Epithelial cell of proximal tubule (primary cell): ENCODE results near the gene CDCA3. TPM values are rescaled to one million over a fixed set of nuclear protein-coding genes. Genes with fewer than 3 reads are reported as not detected.

Source experiments
- DNase-seq: peaks from one replicate; pipeline ENCODE4 v3.0.0-alpha.2; 2011; ENCODE audit warnings: low read depth
- H3K4me3 ChIP-seq: 2 replicates; pipeline ENCODE4 v1.5.1; 2011; ENCODE audit warnings: low read depth, mild to moderate bottlenecking, low read length
- total RNA-seq: library from RNA; depleted of rRNA; stranded (reverse); fragments of >200 nt; gene quantifications from 2 replicates; pipeline ENCODE4 v1.2.3, GENCODE V29; 2015
- TF ChIP-seq, protein P1 (sequence below): conservative IDR thresholded peaks from 2 replicates; pipeline ENCODE4 v1.5.1; 2012; ENCODE audit warnings: low read depth, mild to moderate bottlenecking, low read length

Gene CDCA3
- total RNA-seq, 1 donor from 2014 or later, result 85.0 TPM

DNA sequence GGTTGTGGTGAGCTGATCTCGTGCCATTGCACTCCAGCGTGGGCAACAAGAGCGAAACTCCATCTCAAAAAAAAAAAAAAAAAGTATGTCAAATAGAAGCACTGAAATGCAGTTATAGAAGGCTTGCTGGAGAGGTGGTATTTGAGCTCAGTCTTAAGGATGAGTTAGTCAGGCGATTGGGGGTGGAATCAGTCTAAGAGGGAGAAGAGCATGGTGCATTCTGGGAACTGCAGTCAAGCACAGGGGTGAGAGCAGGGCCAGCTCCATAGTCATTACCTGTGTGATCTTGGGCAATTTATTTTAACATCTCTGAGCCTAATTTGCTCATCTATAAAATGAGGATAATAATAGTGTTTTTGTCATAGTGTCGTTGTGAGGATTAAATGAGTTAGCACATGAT, 16.2 kb downstream of the CDCA3 start:
- no peak for DNase-seq
- TF ChIP-seq, protein P1, sequence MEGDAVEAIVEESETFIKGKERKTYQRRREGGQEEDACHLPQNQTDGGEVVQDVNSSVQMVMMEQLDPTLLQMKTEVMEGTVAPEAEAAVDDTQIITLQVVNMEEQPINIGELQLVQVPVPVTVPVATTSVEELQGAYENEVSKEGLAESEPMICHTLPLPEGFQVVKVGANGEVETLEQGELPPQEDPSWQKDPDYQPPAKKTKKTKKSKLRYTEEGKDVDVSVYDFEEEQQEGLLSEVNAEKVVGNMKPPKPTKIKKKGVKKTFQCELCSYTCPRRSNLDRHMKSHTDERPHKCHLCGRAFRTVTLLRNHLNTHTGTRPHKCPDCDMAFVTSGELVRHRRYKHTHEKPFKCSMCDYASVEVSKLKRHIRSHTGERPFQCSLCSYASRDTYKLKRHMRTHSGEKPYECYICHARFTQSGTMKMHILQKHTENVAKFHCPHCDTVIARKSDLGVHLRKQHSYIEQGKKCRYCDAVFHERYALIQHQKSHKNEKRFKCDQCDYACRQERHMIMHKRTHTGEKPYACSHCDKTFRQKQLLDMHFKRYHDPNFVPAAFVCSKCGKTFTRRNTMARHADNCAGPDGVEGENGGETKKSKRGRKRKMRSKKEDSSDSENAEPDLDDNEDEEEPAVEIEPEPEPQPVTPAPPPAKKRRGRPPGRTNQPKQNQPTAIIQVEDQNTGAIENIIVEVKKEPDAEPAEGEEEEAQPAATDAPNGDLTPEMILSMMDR, result no peak
- no peak overlapping the region for H3K4me3 ChIP-seq

DNA sequence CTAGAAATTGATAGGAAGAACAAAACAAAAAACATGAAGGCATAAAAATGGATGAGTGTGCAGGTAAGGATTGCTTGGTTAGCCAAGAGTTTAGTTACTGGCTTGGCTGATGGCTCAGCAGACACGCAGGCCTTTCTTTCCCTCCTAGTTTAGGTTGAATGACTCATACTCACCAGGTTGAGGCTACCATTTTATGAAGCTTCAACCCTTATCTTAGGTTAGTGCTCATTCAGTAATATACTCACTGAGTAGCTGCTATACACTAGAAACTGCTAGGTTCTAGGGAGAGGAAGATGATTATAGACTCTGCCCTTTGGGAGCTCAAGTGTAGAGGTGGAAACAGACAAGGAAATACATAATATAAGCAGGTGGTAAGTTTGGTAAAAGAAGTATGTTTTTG, 16.8 kb downstream of the CDCA3 start:
- no peak for DNase-seq
- TF ChIP-seq, protein P1, result no peak
- no peak overlapping the region for H3K4me3 ChIP-seq

DNA sequence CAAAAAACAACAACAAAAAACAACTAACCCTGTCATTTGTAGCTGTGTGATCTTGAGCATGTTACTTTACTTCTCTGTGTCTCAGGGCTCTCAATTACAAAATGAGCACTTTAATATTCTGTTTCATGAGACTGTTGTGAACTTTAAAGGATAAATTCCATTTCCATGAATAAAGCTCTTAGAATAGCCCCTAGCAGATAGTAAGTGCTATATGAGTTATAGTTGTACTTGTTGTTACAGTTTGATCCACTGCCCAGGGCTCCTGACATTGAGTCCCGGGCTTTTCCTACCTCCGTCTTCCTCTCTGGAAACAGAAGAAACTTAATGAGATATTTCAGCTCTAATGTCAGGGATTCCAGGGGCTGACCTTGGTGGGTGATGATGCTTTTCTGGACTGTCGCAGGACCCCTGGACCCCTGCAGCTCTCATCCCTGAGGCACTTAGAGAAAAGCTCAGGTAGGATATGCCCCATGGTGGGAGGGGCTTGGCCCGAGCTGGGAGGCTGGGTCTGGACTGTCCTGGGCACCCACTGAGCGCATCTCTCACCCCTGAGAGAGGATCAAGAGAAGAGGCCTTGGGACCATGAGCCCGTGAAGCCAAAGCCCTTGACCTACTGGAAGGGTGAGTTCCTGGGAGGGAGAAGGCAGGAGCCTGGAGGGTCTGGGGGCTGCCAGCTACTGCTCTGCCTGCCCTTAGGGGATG, 17.7 kb downstream of the CDCA3 start:
- DNase-seq, result no peak
- TF ChIP-seq, protein P1, result no peak
- no peak overlapping the region for H3K4me3 ChIP-seq

DNA sequence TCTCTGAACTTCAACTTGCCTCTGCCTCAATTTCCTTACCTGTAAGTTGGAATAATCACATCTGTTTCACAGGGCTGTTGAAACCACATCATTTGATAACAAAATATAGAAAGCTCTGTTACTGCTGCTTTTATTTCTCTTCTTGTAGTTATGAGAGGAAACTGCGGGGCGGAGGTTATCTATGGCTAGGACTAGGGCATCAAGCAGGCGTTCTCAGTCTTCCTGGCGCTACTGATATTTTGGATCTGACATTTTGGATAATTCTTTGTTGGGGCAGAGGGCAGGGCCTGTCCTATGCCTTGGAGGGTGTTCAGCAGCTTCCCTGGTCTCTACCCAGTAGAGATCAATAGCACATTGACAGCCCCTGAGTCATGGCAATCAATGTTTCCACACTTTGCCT, 19.0 kb downstream of the CDCA3 start:
- no peak overlapping the region for H3K4me3 ChIP-seq
- TF ChIP-seq, protein P1, result no peak
- no peak for DNase-seq

DNA sequence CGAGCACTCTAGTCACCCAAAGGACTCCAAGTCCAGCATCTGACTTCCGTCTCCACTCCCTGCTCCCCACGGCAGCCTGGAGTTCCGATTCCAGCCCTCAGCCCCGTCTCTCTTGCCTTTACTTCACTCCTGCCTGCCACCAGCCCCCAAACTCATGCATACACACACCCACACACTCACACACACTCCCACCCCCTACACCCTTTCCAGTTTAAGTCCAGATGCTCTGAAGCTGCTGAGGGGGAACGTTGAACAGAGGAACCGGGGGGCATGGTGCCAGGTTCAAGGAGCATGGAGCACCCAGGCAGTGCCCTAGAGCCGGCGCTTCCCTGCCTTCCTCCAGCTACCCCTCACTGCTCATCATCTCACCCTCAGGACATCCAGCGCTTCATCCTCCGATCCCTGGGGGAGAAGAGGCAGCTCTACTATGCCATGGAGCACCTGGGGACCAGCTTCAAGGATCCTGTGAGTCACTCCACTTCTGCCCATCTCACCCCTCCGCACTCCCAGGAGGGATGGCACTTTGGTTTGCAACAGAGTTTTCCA, 19.6 kb downstream of the CDCA3 start:
- H3K4me3 ChIP-seq, result no peak overlapping the region
- no peak for DNase-seq
- TF ChIP-seq, protein P1, result no peak

DNA sequence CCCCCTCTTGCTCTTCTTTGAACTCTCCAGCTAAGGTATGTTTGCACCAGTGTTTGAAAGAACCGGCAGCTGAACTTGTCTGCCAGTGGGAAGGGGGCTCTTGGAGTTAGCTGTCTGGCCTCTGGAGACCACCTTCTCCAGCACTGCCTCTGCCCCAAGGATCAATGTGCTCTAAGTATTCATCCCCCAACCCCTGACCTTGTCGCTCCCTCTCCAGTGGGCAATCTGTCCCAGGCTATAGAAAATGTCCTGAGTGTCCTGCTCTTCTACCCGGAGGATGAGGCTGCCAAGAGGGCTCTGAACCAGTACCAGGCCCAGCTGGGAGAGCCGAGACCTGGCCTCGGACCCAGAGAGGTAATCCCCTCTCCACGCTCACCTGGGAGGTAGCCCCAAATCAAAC, 20.1 kb downstream of the CDCA3 start:
- TF ChIP-seq, protein P1, result no peak
- no peak for DNase-seq
- H3K4me3 ChIP-seq, result no peak overlapping the region

DNA sequence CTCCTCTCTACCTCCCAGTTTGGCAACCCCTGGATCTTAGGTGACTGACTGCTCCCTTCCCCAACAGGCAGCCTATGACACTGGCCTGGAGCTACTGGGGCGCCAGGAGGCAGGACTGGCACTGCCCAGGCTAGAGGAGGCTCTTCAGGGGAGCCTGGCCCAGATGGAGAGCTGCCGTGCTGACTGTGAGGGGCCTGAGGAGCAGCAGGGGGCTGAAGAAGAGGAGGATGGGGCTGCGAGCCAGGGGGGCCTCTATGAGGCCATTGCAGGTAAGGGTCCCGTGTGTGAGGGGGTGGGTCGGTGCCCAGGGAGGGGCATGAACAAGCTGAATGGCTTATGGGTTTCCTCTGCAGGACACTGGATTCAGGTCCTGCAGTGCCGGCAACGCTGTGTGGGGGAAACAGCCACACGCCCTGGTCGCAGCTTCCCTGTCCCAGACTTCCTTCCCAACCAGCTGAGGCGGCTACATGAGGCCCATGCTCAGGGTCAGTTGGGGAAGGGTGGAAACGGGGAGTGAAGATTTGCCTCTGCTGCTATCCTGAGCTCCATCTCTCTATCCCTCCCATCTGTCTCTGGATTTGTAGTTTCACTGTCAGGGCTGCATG, 20.7 kb downstream of the CDCA3 start:
- DNase-seq, result no peak
- no peak overlapping the region for H3K4me3 ChIP-seq
- TF ChIP-seq, protein P1, result no peak
